GM12892 (cell line): Measurements from ENCODE around the gene CGNL1.

Experiments used
- POLR2A ChIP-seq: IDR thresholded peaks from 2 replicates; pipeline ENCODE4 v1.6.1; 2011; ENCODE audit warnings: low read depth, low read length, control low read depth
- POLR2AphosphoS5 ChIP-seq: IDR thresholded peaks from 2 replicates; pipeline ENCODE4 v1.6.1; 2011; ENCODE audit warnings: low read depth, low read length, control low read depth
- TAF1 ChIP-seq: IDR thresholded peaks from 2 replicates; pipeline ENCODE4 v1.6.1; 2011; ENCODE audit warnings: low read depth, mild to moderate bottlenecking, control low read depth, low read length, borderline replicate concordance

DNA sequence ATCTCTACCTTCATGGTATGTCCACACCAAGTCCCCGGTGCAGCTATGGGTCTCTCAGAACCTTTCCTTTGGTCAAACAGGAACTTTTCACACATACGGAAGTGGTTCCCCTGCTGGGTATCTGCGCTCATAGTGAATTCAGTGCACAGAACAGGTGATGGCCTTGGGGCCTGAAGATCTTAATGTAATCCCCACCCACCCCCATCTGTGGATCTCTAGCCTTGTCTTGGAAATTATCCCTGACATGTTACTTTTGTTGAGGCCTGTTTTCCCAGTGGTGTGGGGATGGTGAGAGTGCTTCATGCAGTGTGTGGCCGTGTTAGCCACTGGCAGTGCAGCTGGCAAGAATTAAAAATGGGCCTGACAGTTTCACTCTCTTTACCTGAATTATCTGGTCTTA, 143.5 kb downstream of the CGNL1 start:
- TF ChIP-seq POLR2A: no peak
- no peak for TF ChIP-seq POLR2AphosphoS5
- TF ChIP-seq TAF1: no peak
